DOHH2 (cell line): ENCODE results near the gene CALB2.

ENCODE experiments used
- H3F3A ChIP-seq: fragments of 200-600 bp; sonication (generic), shearing (Covaris generic); 2 replicates; pipeline ENCODE4 v1.6.0; 2016; ENCODE audit warnings: antibody characterized with exemption, mild to moderate bottlenecking; ENCODE audit not compliant: control insufficient read depth, insufficient read depth
- H3K27ac ChIP-seq: fragments of 200-600 bp; sonication (generic); 2 replicates; pipeline ENCODE4 v1.5.1; 2014; ENCODE audit warnings: low read depth, mild to moderate bottlenecking, low read length, moderate library complexity
- H3K27me3 ChIP-seq: fragments of 200-600 bp; sonication (generic); 2 replicates; pipeline ENCODE4 v1.6.1; 2014; ENCODE audit warnings: mild to moderate bottlenecking, low read length, mixed read lengths; ENCODE audit not compliant: control insufficient read depth
- H3K36me3 ChIP-seq: fragments of 200-600 bp; sonication (generic); 2 replicates; pipeline ENCODE4 v1.6.1; 2014; ENCODE audit warnings: mild to moderate bottlenecking, low read length, moderate library complexity, mixed read lengths; ENCODE audit not compliant: control insufficient read depth
- H3K4me1 ChIP-seq: fragments of 200-600 bp; sonication (generic); 2 replicates; pipeline ENCODE4 v1.6.1; 2014; ENCODE audit warnings: mild to moderate bottlenecking, low read length, mixed read lengths; ENCODE audit not compliant: control insufficient read depth
- H3K4me2 ChIP-seq: fragments of 200-600 bp; sonication (generic); 2 replicates; pipeline ENCODE4 v1.6.0; 2014; ENCODE audit warnings: mild to moderate bottlenecking, low read length, moderate library complexity
- H3K4me3 ChIP-seq: fragments of 200-600 bp; sonication (generic); 2 replicates; pipeline ENCODE4 v1.5.1; 2014; ENCODE audit warnings: mild to moderate bottlenecking, low read length, mixed read lengths
- H3K79me2 ChIP-seq: fragments of 200-600 bp; sonication (generic); 2 replicates; pipeline ENCODE4 v1.6.1; 2014; ENCODE audit warnings: mild to moderate bottlenecking, low read length, mixed read lengths; ENCODE audit not compliant: control insufficient read depth
- H3K9me2 ChIP-seq: fragments of 200-600 bp; sonication (generic); replicated peaks from 2 replicates; pipeline ENCODE4 v1.6.1; 2014; ENCODE audit warnings: mild to moderate bottlenecking, low read length, mixed read lengths; ENCODE audit not compliant: control insufficient read depth
- H3K9me3 ChIP-seq: fragments of 200-600 bp; sonication (generic); 2 replicates; pipeline ENCODE4 v1.6.1; 2014; ENCODE audit warnings: antibody characterized with exemption, low read length, mixed read lengths; ENCODE audit not compliant: control insufficient read depth, insufficient read depth
- H4K20me1 ChIP-seq: fragments of 200-600 bp; sonication (generic); 2 replicates; pipeline ENCODE4 v1.6.0; 2014; ENCODE audit warnings: low read depth, mild to moderate bottlenecking, antibody characterized with exemption, low read length, moderate library complexity; ENCODE audit not compliant: control insufficient read depth, insufficient read depth
- EZH2phosphoT487 ChIP-seq: fragments of 200-600 bp; sonication (generic); IDR thresholded peaks from 2 replicates; pipeline ENCODE4 v1.6.1; 2017; ENCODE audit warnings: borderline replicate concordance, mild to moderate bottlenecking, antibody characterized with exemption, low read length, moderate library complexity, mixed read lengths
- TF ChIP-seq, protein P1 (sequence below): fragments of 200-600 bp; sonication (generic); IDR thresholded peaks from one replicate; pipeline ENCODE4 v1.5.1; 2014; ENCODE audit warnings: antibody characterized with exemption, mild to moderate bottlenecking, low read depth, low read length; ENCODE audit not compliant: poor library complexity, severe bottlenecking

Gene CALB2

DNA sequence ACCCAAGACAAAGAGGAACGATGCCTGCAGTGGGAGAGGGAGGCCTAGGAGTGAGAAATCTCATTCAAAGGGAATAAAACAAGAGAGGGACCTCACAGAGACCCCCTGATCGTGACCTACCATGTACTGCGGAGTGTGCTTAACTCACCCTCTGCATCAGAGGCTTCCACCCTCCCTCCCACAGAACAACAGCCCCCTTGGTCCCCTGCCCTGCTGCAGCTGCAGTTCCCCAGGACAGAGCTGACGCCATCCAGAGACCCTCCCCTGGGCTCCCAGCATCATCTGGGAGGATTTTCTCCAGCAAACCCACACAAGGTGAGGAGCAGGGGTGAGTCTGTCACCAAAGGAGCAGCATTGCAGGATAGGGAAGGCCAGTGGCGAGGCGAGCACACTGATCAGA is 43.5 kb downstream of the CALB2 start:
- TF ChIP-seq EZH2phosphoT487 = no peak
- TF ChIP-seq, protein P1, sequence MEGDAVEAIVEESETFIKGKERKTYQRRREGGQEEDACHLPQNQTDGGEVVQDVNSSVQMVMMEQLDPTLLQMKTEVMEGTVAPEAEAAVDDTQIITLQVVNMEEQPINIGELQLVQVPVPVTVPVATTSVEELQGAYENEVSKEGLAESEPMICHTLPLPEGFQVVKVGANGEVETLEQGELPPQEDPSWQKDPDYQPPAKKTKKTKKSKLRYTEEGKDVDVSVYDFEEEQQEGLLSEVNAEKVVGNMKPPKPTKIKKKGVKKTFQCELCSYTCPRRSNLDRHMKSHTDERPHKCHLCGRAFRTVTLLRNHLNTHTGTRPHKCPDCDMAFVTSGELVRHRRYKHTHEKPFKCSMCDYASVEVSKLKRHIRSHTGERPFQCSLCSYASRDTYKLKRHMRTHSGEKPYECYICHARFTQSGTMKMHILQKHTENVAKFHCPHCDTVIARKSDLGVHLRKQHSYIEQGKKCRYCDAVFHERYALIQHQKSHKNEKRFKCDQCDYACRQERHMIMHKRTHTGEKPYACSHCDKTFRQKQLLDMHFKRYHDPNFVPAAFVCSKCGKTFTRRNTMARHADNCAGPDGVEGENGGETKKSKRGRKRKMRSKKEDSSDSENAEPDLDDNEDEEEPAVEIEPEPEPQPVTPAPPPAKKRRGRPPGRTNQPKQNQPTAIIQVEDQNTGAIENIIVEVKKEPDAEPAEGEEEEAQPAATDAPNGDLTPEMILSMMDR = no peak
- Histone ChIP-seq H3K79me2 (no peaks in the 10 kb centered on the region), H3K27me3 (no peaks in the 10 kb centered on the region; the same call in 1 of the 2 replicates), H3F3A (no peaks in the 10 kb centered on the region), H3K36me3 (no peaks in the 10 kb centered on the region), H3K4me2 (no peak overlapping the region), H3K9me2 (no peaks in the 10 kb centered on the region), H3K27ac (no peak overlapping the region), H3K4me3 (no peak overlapping the region), H3K9me3 (no peaks in the 10 kb centered on the region), H3K4me1 (no peaks in the 10 kb centered on the region), H4K20me1 (no peaks in the 10 kb centered on the region)

- no peaks in the 10 kb centered on the region for H3K9me3 ChIP-seq
- no peak for TF ChIP-seq EZH2phosphoT487
- TF ChIP-seq, protein P1 = no peak
- H3K4me1 ChIP-seq = peaks cover 1% of the 10 kb centered on the region; the same call in 1 of the 2 replicates
- no peak overlapping the region for H3K4me3 ChIP-seq
- no peaks in the 10 kb centered on the region for H3K9me2 ChIP-seq
- no peaks in the 10 kb centered on the region for H3K36me3 ChIP-seq
- H3K79me2 ChIP-seq = no peaks in the 10 kb centered on the region
- no peaks in the 10 kb centered on the region; the same call in 1 of the 2 replicates for H3K27me3 ChIP-seq
- no peak overlapping the region for H3K4me2 ChIP-seq
- H3K27ac ChIP-seq = no peak overlapping the region
- no peaks in the 10 kb centered on the region for H4K20me1 ChIP-seq
- H3F3A ChIP-seq = no peaks in the 10 kb centered on the region
Observed at GRCh38 chr16:71402674-71403073, 44.2 kb downstream of the CALB2 start.

GRCh38 chr16:71404364-71404763 is 45.8 kb downstream of the CALB2 start:
- Histone ChIP-seq H3K27ac (no peak overlapping the region), H3K4me1 (peaks cover 4% of the 10 kb centered on the region; the same call in 1 of the 2 replicates), H3K27me3 (no peaks in the 10 kb centered on the region; the same call in 1 of the 2 replicates), H3F3A (no peaks in the 10 kb centered on the region), H3K79me2 (no peaks in the 10 kb centered on the region), H3K4me3 (no peak overlapping the region), H3K9me3 (no peaks in the 10 kb centered on the region), H3K36me3 (no peaks in the 10 kb centered on the region), H3K9me2 (no peaks in the 10 kb centered on the region), H3K4me2 (no peak overlapping the region), H4K20me1 (no peaks in the 10 kb centered on the region)
- TF ChIP-seq, protein P1 = no peak
- no peak for TF ChIP-seq EZH2phosphoT487

GRCh38 chr16:71406316-71406715 is 47.8 kb downstream of the CALB2 start:
- Histone ChIP-seq H3K36me3 (no peaks in the 10 kb centered on the region), H3K9me2 (no peaks in the 10 kb centered on the region), H3K9me3 (no peaks in the 10 kb centered on the region), H3K4me2 (no peak overlapping the region), H3K27me3 (no peaks in the 10 kb centered on the region), H3K27ac (no peak overlapping the region), H3F3A (no peaks in the 10 kb centered on the region), H3K4me3 (no peak overlapping the region), H3K79me2 (no peaks in the 10 kb centered on the region), H3K4me1 (peaks cover 4% of the 10 kb centered on the region; the same call in 1 of the 2 replicates), H4K20me1 (no peaks in the 10 kb centered on the region)
- TF ChIP-seq, protein P1 = no peak
- no peak for TF ChIP-seq EZH2phosphoT487
